Islet precursor cell (in vitro differentiated cells): ENCODE data around the gene DIP2C.
A peak's percentile ranks its signal among the peaks of the same experiment; 100 is the strongest.
"Not testable (repeated sequence)": the region's sequence is repeated elsewhere in the genome, so short reads cannot be mapped to it uniquely, and the experiment has no call there.

ENCODE experiments used
- DNase-seq: peaks from one replicate; pipeline ENCODE4 v3.0.0-alpha.2; 2018

The DIP2C gene

DNA sequence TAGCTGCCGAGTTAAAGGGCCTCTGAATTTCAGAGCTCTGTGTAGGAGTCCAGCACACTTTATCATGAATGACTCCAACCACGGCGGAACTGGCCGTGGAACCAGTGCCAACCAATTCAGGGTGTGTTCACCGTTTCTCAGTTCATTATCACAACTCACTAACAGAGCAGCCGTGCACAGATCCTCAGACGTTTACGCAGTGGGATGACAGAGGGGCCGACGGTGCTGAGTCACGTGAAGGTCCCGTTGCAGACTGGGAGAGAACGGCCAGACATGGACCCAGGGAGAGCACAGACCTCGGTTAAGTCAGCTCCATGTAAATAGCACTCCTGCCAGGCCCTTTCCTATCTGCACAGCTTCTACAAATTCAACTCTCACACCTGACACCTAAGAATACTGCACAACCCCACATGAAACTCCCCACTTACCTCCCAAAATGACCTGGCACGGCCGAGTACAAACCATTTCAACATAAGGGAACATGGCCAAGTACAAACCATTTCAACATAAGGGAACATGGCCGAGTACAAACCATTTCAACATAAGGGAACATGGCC, 95.5 kb downstream of the DIP2C start:
- DNase-seq: peak; percentile 72

DNA sequence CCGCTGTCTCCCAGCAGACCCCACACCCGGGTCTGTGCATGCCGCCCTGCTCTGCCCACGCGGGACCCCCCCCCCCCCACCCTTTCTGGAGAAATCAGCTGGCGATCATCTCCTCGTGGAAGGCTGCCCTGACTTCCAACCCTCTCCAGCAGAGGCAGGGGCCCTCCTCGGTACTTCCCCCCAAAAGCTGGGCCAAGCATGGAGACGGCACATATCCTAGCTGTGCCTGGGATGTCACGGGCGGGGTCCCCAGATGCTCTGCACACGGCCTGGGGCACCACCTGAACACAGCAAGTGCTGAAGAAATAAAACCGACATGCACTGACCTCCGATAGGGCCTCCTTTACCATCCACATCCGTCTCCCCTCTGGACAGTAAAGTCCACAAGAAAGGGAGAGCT, 96.0 kb downstream of the DIP2C start:
- DNase-seq: peak; percentile 34

DNA sequence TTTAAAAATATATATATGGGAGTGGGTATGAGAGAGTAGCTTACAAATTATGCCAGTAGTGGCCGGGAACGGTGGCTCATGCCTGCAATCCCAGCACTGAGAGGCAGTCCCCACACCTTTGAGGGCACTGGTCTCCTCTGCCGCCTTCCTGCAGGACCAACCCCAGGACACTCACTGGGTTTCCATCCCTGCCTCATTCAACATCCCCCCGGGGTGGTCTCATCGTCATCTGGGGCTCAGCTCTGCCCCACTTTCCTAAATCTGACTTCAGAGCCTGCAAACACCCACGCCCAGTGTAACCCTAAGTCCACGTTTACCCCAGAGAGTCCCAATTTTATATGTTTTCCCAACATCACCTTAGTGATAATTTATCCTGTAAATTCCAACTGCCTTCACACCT, 96.5 kb downstream of the DIP2C start:
- peak; percentile 38 for DNase-seq

GRCh38 chr10:591646-592045, 97.8 kb downstream of the DIP2C start:
- peak; percentile 48 for DNase-seq

- DNase-seq: peak; percentile 45
Observed at GRCh38 chr10:590721-591120, 98.7 kb downstream of the DIP2C start.

DNA sequence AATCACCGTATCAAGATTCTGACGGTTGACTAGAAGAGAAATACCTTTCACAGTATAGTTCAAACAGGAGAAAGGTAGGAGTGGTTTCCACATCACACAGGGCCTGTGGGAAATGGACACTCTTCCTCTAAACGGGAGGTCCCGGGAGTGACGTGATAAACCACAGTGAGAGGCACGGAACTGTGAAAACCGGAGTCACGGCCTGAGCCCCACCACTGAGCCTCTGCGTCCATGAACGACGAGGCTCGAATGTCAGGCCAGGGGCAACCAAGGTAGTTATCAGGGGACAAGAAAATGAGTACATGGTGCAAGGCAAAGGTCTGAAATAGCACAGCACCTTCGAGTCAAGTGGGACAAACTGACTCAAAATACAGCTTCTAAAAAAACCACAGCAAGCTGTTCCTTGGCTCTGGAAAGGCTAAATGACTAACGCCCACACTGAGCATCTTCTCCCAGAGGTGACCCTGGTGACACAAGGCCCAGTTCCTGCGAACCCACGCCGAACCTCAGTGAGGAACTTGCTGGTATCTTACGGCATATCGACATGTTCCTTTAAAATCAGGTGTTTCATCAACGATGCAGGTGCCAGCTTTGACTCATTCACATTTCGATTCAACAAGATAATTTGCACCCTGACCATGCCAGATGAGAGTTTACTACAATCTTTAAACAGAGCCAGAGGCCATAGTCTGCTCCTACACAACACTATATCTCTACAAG, 99.3 kb downstream of the DIP2C start:
- DNase-seq: peak; percentile 35

DNA sequence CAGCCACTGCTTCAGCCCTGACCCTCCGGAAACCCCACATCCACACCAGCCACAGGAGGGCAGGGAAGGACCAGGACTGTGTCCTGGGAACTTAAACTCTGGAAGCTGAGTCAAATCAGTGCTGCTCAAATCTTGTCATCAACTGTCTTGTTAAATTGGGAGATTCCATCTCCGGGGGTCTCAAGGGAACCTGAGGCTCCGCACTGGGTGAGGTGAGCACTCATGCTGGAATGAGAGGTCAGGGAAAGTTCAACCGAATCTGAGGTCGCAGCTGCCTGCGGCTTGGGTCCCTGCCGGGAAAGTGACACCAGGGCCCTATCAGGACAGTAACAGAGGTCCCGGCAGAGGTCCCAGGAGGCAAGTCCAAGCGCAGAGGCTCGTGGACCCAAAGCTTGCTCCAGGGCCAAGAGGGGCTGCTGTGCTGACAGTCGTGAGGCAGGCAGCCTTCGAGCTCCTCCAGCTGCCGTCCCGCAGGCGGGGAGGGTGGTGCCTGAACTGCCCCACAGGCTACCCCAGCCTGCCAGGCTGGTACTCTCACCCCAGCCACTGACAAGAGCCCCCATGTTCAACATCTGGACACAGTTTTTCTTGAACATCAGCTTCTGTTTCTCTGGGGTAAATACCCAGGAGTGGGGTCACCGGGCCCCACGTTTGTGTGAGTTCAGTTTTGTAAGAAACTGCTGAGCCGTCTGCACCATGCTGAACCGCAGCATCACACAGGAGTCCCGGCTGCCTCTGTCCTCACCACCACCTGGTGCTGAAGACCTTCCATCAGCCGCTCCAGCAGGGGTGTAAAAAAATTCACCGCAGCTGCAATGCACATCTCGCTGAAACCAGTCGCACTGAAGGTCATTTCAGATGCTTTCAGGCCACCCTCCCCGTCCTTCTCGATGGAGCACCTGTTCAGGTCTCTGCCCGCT, 101.0 kb downstream of the DIP2C start:
- DNase-seq: peak; percentile 53

GRCh38 chr10:586716-587115, 102.8 kb downstream of the DIP2C start:
- peak; percentile 24 for DNase-seq

- DNase-seq: no peak
Observed at GRCh38 chr10:586151-586550, 103.3 kb downstream of the DIP2C start.

DNA sequence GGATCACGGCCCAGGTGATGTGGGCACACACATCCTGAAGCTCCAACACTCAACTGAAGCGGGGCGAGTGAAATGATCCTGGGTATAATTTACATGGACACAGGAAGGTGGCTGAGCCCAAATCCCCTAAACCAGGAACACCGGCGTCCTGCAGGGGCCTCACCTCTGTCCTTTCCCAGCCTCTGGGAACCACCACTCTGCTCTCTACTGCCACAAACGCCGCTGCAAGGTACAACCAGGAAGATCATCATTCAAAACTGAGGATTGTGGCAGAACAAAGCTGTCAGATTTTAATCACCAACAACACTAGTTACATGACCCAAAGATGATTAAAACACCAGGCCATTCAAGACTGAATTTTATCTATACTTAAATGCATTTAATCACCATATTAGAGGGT, 104.0 kb downstream of the DIP2C start:
- no peak for DNase-seq

DNA sequence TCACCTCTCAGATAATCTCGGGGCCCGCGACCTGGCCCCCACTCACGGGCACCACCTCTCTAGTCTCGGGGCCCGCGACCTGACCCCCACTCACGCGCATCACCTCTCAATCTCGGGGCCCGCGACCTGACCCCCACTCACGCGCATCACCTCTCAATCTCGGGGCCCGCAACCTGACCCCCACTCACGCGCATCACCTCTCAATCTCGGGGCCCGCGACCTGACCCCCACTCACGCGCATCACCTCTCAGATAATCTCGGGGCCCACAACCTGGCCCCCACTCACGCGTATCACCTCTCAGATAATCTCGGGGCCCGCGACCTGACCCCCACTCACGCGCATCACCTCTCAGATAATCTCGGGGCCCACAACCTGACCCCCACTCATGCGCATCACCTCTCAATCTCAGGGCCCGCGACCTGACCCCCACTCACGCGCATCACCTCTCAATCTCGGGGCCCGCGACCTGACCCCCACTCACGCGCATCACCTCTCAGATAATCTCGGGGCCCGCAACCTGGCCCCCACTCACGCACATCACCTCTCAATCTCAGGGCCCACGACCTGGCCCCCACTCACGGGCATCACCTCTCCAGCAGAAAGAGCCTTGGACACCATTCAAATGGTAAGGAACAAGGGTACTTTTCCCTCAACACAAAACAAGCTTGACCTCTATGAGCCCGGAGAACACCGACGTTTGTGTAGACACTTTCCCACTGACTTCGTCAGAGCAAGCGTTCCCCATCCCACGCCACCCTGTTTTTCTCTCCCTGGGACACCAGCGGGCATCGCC, 104.8 kb downstream of the DIP2C start:
- DNase-seq: not testable (repeated sequence)

DNA sequence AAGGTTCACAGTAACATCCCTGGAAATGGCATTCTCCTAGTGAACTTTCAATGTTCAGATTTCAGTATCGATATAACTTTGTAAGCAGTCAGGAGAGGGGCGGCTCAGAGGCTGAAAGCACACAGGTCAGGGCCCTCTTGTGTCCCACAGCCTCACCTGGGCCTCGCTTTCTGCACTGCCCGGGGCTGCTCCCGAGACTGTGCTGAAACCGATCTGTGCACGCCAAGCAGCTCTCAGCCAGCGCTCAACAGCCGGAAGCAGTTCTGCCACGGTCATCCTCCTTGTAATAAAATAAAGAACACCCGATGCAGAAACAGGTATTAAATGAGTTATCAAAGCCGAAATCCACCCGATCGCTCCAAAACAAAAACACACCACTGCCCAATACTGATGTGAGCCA, 106.0 kb downstream of the DIP2C start:
- DNase-seq: no peak

- DNase-seq: no peak
Observed at GRCh38 chr10:581776-582330, 107.6 kb downstream of the DIP2C start.

DNA sequence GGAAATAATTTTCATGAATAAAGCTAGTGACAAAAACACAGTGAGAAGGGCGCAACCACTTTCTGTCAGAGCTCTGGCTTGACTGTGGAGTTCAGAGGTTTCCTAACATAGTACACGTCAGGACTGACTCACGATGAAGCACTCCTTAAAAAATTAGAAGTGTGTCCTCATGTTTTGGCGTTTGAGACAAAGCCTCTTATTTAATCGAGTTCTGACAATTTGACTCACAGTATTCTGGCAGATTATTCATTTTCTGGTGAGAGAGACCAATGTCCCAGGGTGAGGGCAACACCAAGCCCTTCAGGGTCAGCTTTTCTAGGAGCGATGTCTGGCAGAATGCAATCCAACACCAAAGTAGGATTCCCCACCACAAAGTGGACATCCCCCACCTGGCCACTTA, 108.7 kb downstream of the DIP2C start:
- no peak for DNase-seq

DNA sequence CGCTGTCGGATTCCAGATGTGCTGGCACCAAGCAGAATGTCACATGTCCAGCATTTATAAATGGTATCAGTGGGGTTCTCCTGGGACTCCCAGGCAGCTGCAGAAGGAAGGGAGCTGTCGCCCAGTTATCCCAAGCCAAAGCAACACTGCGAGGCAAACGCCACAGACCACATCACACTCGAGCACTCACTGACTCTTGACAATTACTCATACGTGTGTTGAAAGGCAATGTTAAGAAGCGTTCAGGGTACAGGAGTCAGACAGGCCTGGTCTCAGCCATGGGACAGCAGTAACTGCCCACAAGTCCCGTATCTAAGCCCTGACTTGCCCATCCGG, 113.4 kb downstream of the DIP2C start:
- no peak for DNase-seq

- DNase-seq: no peak
Observed at GRCh38 chr10:575402-576129, 113.9 kb downstream of the DIP2C start.

DNA sequence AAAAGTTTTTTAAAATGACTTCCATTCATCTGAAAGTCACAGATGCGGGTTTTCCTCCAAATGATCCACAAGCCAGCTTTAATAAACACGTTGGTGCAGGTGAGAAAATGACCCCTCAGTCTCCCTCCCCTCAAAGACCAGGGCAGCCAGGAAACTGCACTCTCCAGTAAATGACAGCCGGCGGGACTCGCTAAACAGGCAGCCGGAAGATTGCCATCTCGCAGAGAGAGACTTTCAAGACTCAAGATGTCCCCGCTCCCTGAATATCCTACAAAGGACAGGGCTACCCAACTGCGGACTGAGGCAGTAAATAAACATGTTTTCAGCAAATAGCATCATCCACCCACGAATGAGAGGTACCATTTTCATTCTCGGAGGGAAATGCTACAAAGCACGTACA, 116.8 kb downstream of the DIP2C start:
- no peak for DNase-seq

GRCh38 chr10:571688-572451, 117.6 kb downstream of the DIP2C start:
- no peak for DNase-seq

- no peak for DNase-seq
Observed at GRCh38 chr10:571166-571565, 118.3 kb downstream of the DIP2C start.

DNA sequence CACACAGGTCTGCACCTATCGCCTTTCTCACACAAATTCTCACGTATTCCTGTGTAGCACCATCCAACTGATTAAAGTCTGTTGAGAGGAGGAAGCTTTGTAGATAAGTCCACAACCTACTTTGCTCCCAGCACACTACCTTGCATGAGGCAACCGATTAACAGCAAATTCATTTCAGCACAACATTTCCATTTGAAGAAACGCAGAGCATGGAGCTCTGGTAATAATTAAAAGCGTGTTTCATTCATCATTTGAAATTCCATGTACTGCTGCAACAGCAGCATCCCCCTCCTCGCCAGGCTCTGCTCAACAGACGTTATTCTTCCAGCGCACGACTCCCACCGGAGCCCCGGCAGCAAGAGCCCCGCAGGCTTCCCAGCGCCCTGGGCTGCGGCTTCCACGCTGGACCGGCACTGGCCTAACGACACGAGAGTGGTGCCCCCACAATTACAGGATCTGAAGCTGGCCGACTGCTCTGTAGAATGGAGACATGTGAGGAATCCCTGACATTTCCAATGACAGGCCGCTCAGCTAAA, 118.8 kb downstream of the DIP2C start:
- no peak for DNase-seq
